ENCODE results near the gene OR10H1.
"Not testable (repeated sequence)": the region's sequence is repeated elsewhere in the genome, so short reads cannot be mapped to it uniquely, and the experiment has no call there.

OR10H1 gene, protein sequence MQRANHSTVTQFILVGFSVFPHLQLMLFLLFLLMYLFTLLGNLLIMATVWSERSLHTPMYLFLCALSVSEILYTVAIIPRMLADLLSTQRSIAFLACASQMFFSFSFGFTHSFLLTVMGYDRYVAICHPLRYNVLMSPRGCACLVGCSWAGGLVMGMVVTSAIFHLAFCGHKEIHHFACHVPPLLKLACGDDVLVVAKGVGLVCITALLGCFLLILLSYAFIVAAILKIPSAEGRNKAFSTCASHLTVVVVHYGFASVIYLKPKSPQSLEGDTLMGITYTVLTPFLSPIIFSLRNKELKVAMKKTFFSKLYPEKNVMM

DNA sequence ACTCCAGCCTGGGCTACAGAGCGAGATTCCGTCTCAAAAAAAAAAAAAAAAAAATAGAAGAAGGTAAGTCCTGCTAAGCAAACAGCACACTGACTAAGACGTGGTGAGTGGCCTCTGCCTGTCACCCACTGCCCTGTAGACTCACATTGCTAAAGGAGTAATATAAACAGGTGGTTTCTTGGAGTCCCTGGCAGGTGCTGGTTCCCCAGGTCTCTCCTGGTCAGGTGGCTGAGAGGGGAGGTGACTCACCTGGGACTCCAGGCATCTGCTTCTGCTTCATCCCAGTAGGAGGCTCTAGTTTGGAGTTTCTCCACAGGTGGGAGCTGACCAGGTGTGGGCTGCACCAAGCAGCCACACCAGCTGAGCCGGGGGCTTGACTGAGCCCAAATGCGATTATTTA lies at the start of gene OR10H1:
Gene OR10H1 (minus strand): TSS at position 359 of the 400 bp plus-strand sequence. CDS start 7,627 bp downstream, outside the sequence.
- DNase-seq = no peak

DNA sequence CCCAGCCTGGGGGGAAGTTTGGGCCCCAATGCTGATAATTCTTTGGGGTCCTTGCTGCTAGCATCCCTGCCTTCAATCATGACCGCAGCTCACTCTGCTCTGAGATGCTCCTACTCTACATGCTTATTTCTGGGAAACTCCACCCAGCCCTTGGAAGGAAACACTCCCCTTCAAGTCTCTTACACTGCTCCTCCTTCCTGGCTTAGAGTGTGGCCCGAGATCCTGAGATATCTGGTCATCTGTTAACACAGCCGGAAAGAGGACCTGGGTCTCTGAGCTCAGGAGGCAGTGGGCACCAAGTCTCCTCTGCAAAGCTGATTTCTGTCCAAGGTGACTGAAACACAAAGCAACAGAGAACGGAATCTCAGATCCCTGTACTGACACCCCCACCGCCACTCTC lies 49.4 kb upstream of the OR10H1 start:
- DNase-seq = no peak

DNA sequence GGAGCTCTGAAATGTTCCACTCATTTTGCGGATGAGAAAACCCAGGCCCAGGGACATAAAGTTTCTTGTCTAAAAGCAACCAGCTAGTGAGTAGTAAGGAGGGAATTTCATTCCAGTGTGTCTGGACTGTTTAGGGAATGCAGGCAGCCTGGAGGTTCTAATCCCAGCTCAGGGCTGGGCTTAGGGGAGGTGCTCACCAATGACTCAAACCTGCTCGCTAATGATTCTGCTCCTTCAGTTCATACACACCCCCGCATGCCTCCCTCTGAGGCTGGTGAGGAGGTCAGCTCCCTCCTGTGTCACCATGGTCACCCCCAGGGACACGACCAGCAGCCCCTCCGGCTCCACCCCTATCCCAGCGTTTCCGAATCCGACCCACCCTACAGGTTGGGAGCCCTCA lies 47.8 kb upstream of the OR10H1 start:
- DNase-seq = no peak

DNA sequence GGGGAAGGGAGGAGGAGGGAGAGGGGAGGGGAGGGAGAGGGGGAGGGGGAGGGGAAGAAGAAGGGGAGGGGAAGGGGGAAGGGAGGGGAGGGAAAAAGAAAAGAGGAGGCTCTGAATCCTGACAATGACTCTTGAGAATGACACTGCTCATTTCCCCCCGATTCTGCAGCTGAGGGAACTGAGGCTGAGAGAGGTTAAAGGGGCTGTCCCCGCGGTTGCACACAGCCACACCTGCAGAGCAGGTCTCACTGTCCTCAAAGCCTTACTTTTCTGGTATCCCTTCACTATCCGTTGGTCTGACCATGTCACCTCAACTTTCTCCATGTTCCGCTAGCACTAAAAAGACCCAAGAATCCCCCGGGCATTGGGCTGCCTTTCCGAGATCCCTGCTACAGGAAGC lies 47.0 kb upstream of the OR10H1 start:
- no peak for DNase-seq

DNA sequence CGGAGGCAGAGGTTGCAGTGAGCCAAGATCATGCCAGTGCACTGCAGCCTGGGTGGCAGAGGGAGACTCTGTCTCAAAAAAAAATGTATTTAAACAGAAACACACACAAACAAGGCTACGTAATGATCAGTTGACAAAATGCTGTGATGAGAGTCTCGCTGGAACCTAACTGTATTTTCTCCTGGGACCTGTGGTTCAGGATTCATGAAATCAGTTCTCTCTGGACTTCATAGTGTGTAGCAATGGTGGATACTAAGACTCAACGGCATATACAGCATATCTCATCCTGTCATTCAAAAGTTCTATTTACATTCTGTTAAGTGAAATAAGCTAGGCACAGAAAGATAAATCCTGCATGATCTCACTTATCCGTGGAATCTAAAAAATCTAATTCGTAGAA lies 45.1 kb upstream of the OR10H1 start:
- DNase-seq = no peak

DNA sequence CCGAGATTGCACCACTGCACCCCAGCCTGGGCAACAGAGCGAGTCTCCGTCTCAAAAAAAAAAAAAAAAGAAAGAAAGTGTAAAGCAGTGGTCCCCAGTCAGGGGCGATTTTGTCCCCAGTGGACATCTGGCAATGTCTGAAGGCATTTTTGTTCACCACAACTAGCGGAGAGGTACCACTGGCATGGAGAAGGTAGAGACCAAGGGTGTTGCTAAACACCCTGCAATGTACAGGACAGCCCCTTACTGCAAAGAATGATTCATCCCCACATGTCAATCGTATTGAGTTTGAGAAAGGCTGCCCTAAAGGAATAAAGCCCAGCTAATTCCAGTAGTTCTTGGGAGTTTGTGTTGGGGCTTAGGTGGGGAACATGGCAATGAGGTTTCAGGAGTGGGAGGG lies 43.7 kb upstream of the OR10H1 start:
- DNase-seq = no peak

DNA sequence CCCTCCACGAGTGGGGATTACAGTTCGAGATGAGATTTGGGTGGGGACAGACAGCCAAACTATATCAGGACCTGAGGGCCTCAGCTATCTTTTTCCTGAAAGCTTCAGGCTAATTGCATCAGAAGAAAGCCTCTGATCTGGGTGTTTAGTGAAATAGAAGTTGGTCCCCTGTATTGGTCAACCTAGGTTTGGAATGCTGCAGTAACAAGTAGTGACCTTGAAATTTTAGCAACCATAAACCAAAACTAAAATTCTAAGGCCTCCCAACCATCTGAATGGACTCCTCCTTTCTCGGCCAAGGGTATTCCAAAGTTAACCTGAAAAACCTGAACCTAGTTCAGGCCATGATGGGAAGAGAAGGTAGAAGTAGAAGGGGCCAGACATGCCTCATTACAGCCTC lies 34.9 kb upstream of the OR10H1 start:
- DNase-seq = no peak

DNA sequence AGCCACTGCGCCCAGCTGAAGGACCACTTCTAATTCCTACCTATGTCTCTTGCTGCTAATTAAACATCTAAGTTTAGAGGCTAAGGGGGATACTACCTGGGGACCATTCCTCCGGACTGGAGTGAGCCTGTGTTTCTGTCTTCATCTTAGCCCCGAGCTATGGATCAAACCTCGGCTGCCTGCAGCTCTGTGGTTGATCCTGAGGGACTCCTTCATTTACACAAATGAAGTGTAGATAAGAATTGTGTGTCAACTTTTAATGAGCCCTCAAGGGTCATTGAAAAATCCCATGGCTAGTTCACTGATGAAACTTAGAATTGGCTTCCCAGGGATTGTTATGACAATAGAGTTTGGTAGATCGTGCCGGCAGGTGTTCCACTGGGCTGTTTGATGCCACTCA lies 31.5 kb upstream of the OR10H1 start:
- no peak for DNase-seq

DNA sequence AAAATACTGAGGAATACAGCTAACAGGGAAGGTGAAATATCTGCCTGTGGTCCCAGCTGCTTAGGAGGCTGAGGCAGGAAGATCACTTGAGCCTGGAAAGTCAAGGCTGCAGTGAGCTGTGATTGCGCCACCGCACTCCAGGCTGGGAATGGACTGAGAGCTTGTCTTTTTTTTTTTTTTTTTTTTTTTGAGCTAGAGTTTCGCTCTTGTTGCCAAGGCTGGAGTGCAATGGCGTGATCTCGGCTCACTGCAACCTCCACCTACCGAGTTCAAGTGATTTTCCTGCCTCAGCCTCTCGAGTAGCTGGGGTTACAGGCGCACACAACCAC lies 28.4 kb upstream of the OR10H1 start:
- DNase-seq = not testable (repeated sequence)

DNA sequence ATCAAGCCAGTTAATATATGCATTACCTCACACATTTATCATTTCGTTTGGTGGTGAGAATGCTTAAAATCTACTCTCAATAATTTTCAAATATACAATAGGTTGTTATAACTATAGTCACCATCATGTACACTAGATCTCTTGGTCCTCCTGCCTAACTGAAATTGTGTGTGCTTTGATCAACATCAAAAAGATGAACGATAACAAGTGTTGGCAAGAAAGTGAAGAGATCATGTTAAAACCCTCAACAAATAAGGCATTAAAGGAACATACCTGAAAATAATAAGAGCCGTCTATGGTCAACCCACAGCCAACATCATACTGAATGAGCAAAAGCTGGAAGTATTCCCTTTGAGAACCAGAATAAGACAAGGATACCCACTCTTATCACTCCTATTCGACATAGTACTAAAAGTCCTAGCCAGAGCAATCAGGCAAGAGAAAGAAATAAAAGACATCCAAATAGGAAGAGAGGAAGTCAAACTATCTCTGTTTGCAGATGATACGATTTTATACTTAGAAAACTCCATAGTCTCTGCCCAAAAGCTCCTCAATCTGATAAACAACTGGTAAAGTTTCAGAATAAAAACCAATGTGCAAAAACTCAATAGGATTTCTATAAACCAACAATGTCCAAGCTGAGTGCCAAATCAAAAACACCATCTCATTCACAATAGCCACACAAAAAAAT lies 27.9 kb upstream of the OR10H1 start:
- no peak for DNase-seq

DNA sequence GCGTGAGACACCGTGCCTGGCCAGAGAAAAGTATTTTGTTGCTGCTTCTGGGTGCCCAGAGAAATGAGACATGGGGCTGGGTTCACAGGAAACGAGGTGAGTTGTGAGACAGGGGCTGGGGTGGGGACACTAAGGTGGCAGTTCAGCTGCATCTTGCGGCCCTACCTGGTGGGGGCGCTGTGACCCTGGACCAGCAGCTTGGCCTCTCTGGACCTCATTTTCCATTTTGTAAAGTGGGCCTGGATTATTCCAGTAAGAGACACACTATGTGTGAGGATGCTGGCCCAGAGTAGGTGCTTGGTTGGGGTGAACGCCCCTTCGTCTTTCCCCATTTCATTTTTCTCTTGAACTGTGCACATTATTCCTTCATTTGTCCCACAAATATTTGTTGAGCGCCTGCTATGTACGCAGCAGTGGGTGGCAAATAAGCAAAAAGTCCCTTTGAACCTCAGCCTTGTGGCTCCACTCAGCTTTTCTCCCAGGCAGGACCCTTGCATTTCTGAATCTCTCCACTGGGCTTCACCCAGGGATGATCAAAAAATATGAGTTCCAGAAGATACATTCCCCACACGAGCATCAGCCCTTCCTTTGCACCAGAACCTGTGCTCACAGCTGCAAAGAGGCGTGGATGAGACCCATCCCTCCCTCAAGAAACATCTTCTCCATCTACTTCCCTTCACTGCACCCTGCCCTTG lies 26.6 kb upstream of the OR10H1 start:
- no peak for DNase-seq

DNA sequence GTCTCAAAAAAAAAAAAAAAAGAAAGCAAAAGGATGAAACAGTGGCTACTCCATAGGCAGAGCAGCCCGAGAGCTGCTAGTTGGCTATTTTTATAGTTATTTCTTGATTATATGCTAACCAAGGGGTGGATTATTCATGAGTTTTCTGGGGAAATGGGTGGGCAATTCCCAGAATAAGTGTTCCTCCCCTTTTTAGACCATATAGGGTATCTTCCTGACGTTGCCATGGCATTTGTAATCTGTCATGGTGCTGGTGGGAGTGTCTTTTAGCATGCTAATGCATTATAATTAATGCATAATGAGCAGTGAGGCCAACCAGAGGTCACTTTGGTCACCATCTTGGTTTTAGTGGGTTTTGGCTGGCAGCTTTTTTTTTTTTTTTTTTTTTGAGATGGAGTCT lies 25.4 kb upstream of the OR10H1 start:
- no peak for DNase-seq

DNA sequence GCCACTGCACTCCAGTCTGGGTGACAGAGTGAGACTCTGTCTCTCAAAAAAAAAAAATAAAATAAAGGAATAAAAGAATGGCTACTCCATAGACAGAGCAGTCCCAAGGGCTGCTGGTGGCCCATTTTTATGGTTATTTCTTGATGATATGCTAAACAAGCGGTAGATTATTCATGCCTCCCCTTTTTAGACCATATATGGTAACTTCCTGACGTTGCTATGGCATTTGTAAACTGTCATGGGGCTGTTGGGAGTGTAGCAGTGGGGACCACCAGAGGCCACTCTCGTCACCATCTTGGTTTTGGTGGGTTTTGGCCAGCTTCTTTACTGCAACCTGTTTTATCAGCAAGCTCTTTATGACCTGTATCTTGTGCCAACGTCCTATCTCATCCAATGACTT lies 24.4 kb upstream of the OR10H1 start:
- not testable (repeated sequence) for DNase-seq

DNA sequence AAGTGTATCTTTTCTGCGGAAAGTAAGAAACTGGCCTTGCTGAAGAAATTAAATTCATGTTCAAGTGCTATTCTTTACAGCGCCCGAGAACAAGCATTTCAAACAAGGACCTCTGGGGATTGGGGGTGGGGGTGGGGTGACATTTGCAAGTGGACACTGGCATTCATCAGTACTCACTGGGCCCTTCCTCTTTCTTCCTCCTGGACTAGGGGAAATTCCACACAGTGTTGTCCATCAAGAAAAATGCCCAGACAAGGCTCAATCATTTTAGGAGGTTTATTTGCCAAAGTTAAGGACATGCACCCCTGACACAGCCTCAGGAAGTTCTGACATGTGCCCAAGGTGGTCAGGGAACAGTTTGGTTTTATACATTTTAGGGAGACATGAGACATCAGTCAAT lies 22.9 kb upstream of the OR10H1 start:
- no peak for DNase-seq

DNA sequence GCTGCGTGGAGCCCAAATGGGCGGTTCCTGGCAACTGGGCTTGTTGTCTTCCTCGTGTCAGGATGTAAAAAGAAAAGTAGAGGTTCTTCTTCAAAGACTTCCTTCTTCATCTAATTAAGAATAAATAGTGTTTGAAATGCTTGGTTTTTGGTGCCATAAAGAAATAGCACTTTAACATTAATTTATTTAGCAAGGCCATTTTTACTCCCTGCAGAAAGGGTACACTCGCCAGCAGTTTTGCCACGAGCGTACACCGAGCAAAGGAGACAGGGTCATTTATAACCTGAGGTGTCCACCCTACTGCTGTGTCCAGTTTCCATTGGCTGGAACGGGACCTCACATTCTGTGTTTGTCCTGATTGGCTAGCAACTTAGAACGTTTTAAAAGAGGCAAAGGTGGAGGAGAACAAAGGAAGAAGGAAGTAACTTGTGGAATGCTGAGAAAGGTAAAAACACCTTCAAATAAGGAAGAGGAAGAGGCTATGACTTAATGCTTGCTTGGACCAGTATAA lies 21.8 kb upstream of the OR10H1 start:
- no peak for DNase-seq

DNA sequence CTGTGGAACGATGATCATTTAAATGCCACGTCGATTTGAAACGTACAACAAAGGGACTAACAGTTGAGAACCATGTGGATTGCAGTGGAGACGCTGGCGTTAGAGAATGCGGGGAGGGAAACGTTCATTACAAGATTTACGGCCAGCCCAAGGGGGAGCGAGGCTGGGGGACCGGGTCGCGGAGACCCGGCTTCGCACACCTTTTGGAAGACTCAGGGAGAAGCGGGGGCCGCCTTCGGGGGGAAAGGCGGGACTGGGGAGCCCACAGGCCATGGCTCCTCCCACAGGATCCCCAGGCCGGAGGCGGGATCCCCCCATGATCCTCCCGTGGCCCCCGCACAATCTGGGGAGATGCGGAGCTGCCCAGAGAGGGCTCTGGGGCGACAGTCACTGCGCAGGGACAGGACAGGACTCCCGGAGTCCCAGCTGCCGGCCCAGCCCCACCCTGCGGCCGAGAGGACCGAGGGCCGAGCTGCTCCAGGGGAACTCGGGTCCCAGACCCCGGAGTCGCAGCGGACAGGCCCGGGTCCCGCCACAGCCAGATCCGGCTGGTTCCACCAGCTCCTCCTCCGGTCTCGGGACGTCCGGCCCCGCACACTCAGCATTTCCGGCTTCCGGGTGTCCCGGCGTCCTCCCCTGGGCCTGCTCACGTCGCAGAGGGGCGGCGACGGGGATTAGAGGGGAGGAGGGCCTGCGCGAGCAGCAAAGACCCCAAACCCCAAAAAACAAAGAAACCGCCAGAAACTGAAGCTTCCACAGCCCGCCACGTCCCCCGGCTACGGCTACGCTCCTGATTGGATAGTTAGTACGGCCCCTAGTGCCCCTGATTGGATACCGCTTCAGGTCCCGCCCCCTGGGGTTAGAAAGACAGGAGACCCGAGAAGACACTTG lies 21.1 kb upstream of the OR10H1 start:
- peak; percentile 56 for DNase-seq

DNA sequence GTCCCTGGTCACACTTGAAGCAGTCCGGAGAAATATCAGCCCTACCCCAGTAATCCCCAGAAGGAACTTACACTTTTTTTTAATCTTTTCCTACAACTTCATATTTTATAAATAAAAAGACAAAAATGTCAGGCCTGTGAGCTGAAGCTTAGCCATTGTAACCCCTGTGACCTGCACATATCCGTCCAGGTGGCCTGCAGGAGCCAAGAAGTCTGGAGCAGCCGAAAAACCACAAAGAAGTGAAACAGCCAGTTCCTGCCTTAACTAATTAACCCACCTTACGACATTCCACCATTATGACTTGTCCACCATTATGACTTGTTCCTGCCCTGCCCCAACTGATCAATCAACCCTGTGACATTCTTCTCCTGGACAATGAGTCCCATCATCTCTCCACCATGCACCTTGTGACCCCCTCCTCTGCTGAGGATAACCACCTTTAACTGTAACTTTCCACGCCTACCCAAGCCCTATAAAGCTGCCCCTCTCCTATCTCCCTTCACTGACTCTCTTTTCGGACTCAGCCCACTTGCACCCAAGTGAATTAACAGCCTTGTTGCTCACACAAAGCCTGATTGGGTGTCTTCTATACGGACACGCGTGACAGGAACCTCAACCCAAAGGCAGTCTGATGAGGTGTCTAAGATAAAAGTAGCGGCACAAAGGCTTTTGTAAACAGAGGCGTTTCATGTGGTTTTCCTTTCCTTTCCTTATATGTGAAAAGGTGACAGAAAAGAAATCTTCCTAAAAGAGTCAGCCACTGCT lies 20.3 kb upstream of the OR10H1 start:
- DNase-seq = not testable (repeated sequence)

DNA sequence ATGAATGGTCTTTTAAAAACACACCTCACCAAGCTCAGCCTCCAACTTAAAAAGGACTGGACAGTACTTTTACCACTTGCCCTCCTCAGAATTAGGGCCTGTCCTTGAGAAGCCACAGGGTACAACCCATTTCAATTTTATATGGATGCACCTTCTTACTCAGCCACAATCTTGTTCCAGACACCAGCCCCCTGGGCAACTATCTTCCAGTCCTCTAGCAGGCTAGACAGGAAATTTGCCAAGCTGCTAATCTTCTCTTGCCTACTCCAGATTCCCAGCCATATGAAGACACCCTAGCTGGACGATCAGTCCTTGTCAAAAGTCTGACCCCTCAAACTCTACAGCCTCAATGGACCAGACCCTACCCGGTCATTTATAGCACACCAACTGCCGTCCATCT lies 18.8 kb upstream of the OR10H1 start:
- DNase-seq = not testable (repeated sequence)

DNA sequence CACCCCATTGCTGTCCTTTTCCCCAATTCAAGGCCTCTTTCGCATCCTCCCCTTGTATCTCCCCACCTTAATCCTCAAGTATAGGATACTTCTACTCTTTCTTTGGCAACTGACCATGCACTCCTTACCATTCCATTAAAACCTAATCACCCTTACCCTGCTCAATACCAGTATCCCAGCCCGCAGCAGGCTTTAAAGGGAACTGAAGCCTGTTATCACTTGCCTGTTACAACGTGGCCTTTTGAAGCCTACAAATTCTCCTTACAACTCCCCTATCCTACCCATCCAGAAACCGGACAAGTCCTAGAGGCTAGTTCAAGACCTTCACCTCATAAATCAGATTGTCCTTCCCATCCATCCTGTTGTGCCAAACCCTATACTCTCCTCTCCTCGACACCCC lies 16.2 kb upstream of the OR10H1 start:
- no peak for DNase-seq

DNA sequence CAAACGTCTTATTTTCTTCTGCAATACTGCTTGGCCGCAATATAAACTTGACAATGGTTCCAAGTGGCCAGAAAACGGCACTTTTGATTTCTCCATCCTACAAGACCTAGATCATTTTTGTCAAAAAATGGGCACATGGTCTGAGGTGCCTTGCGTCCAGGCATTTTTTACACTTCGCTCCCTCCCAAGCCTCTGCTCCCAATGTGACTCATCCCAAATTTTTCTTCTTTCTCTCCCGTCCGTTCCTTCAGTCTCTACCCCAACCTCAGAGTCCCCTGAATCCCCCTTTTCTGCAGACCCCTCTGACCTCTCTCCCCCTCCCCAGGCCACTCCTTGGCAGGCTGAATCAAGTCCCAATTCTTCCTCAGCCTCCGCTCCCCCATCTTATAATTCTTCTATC lies 14.3 kb upstream of the OR10H1 start:
- no peak for DNase-seq

DNA sequence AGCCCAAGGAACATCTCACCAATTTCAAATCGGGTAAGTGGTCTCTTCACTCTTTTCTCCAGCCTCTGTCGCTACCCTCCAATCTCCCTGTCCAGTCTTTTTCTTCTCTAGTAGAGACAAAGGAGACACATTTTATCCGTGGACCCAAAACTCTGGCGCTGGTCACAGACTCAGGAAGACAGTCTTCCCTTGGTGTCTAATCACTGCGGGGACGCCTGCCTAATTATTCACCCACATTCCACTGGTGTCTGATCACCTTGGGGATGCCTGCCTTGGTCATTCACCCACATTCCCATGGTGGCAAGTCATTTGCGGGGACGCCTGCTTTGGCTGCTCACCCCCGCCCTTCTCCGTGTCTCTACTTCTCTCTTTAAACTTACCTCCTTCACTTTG lies 13.8 kb upstream of the OR10H1 start:
- no peak for DNase-seq

DNA sequence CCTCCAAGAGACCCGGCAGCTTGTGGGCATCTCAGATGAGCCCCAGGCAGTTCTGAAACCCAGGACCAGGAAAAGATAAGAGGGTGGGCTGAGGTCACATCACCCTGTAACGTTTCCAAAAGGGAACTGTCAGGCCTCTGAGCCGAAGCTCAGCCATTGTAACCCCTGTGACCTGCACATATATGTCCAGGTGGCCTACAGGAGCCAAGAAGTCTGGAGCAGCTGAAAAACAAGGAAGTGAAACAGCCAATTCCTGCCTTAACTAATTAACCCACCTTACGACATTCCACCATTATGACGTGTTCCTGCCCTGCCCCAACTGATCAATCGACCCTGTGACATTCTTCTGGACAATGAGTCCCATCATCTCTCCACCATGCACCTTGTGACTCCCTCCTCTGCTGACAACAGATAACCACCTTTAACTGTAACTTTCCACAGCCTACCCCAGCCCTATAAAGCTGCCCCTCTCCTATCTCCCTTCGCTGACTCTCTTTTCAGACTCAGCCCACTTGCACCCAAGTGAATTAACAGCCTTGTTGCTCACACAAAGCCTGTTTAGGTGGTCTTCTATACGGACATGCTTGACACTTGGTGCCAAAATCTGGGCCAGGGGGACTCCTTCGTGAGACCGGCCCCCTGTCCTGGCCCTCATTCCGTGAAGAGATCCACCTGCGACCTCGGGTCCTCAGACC lies 13.3 kb upstream of the OR10H1 start:
- not testable (repeated sequence) for DNase-seq
